K562 (cell line): ENCODE data around the gene CUTA. TPM values are rescaled to one million over a fixed set of nuclear protein-coding genes. Genes with fewer than 3 reads are reported as not detected.
A peak's percentile ranks its signal among the peaks of the same experiment; 100 is the strongest.

Experiments used
- ARHGAP35 ChIP-seq: fragments of 450-650 bp; IDR thresholded peaks from 2 replicates; pipeline ENCODE4 v1.6.1; 2018; ENCODE audit not compliant: partially characterized antibody
- ARNT ChIP-seq, 2 experiments: fragments of 450-650 bp; IDR thresholded peaks; 2 replicates each; pipeline ENCODE4 v1.6.1; 2016; ENCODE audit warnings: mild to moderate bottlenecking in 1 of 2
- CBX5 ChIP-seq: IDR thresholded peaks from 2 replicates; pipeline ENCODE4 v1.6.1; 2014; ENCODE audit warnings: low read depth, borderline replicate concordance
- CEBPB ChIP-seq: fragments of 450-650 bp; IDR thresholded peaks from 2 replicates; pipeline ENCODE4 v1.6.1; 2016; ENCODE audit warnings: missing genetic modification characterization, missing compliant biosample characterization
- CXXC5 ChIP-seq: fragments of 250-450 bp; sonication (Bioruptor Pico); IDR thresholded peaks from 2 replicates; pipeline ENCODE4 v1.8.0; 2022; ENCODE audit warnings: inconsistent platforms, mild to moderate bottlenecking, moderate library complexity
- FOXK2 ChIP-seq, 2 experiments: fragments of 450-650 bp; IDR thresholded peaks in 1 of 2; conservative IDR thresholded peaks in 1 of 2; 2 replicates each; pipeline ENCODE4 v1.6.1; 2016; ENCODE audit warnings: low read depth in 2 of 2, mild to moderate bottlenecking in 1 of 2
- GMEB1 ChIP-seq: fragments of 250-450 bp; sonication (Bioruptor Pico); IDR thresholded peaks from 2 replicates; pipeline ENCODE4 v1.4.0; 2020; ENCODE audit warnings: mild to moderate bottlenecking
- HBP1 ChIP-seq: fragments of 450-650 bp; formaldehyde crosslinking; IDR thresholded peaks from 2 replicates; pipeline ENCODE4 v1.4.0; 2022; ENCODE audit warnings: missing genetic modification characterization
- JUND ChIP-seq, 2 experiments: IDR thresholded peaks; 2 replicates in 1 of 2; 3 replicates in 1 of 2; pipeline ENCODE4 v1.6.1; 2011; ENCODE audit warnings: borderline replicate concordance in 2 of 2, low read depth in 2 of 2, low read length in 2 of 2, improper control_type of control experiment in 1 of 2, missing biosample characterization in 1 of 2, missing genetic modification characterization in 1 of 2, missing genetic modification reagents in 1 of 2
- MAFK ChIP-seq: IDR thresholded peaks from 2 replicates; pipeline ENCODE4 v1.6.1; 2011; ENCODE audit warnings: low read length, improper control_type of control experiment
- MYNN ChIP-seq, 2 experiments: sonication (generic); formaldehyde crosslinking in 1 of 2; IDR thresholded peaks; 2 replicates each; pipeline versions ENCODE4 v1.5.0 to v1.6.1; 2016 to 2020; ENCODE audit warnings: antibody characterized with exemption in 1 of 2, missing genetic modification reagents in 1 of 2
- NCOA1 ChIP-seq: fragments of 450-650 bp; IDR thresholded peaks from 2 replicates; pipeline ENCODE4 v1.6.1; 2016; ENCODE audit warnings: low read depth
- NFXL1 ChIP-seq: fragments of 450-650 bp; formaldehyde crosslinking; IDR thresholded peaks from 2 replicates; pipeline ENCODE4 v1.4.0; 2021; ENCODE audit warnings: mild to moderate bottlenecking
- RAD51 ChIP-seq: fragments of 450-650 bp; IDR thresholded peaks from 2 replicates; pipeline ENCODE4 v1.7.1; 2016; ENCODE audit warnings: low read depth, mild to moderate bottlenecking, borderline replicate concordance
- SMAD4 ChIP-seq: fragments of 250-450 bp; sonication (Bioruptor Pico); conservative IDR thresholded peaks from 2 replicates; pipeline ENCODE4 v1.8.0; 2021; ENCODE audit warnings: inconsistent platforms, mild to moderate bottlenecking, moderate library complexity
- TCF3 ChIP-seq: sonication (generic); formaldehyde crosslinking; IDR thresholded peaks from 2 replicates; pipeline ENCODE4 v1.4.0; 2020; ENCODE audit warnings: mild to moderate bottlenecking, missing genetic modification reagents
- ZBTB2 ChIP-seq: fragments of 450-650 bp; IDR thresholded peaks from 2 replicates; pipeline ENCODE4 v1.6.1; 2016; ENCODE audit warnings: antibody characterized with exemption
- ZNF133 ChIP-seq: fragments of 250-450 bp; sonication (Bioruptor Pico); IDR thresholded peaks from 2 replicates; pipeline ENCODE4 v1.4.0; 2020; ENCODE audit warnings: mild to moderate bottlenecking
- ZNF197 ChIP-seq: fragments of 200-800 bp; sonication (Bioruptor generic); IDR thresholded peaks from 2 replicates; pipeline ENCODE4 v1.6.1; 2016; ENCODE audit warnings: low read depth, missing genetic modification characterization, missing compliant biosample characterization
- ZNF431 ChIP-seq: sonication (generic); formaldehyde crosslinking; IDR thresholded peaks from 2 replicates; pipeline ENCODE4 v1.8.0; 2022; ENCODE audit warnings: mild to moderate bottlenecking, missing genetic modification reagents
- polyA plus RNA-seq, 8 experiments: library from polyadenylated mRNA; depleted of rRNA in 4 of 8; stranded (reverse) in 5 of 8; unstranded in 3 of 8; fragments of >200 nt; fragmentation: Nextera tagmentation in 2 of 8; fragmentation: Illumina TruSeq in 1 of 8; extraction: Ambion mirVana in 2 of 8; extraction: Trizol in 1 of 8; gene quantifications; 2 replicates each; pipeline versions ENCODE4 v1.2.1 to v1.2.3, GENCODE V29; 2011 to 2014; ENCODE audit warnings: inconsistent platforms in 1 of 8, missing spikeins in 1 of 8
- total RNA-seq, 7 experiments: library from RNA; depleted of rRNA in 6 of 7; stranded (reverse); fragments of >200 nt in 6 of 7; fragmentation: Illumina TruSeq in 2 of 7; extraction: Trizol in 2 of 7; gene quantifications; 2 replicates each; pipeline versions ENCODE4 v1.2.1 to v1.2.3, GENCODE V29; 2011 to 2021; ENCODE audit warnings: low replicate concordance in 1 of 7
- TF ChIP-seq, protein P1 (sequence below): fragments of 250-450 bp; sonication (Bioruptor Pico); IDR thresholded peaks from 2 replicates; pipeline ENCODE4 v1.8.0; 2022; ENCODE audit warnings: inconsistent platforms

Gene CUTA
- total and polyA plus RNA-seq, 9 of the 15 experiments (the other 6 are each of a cell fraction or from before 2014, with no cell fraction given), result 166 to 682 (median 310) TPM

DNA sequence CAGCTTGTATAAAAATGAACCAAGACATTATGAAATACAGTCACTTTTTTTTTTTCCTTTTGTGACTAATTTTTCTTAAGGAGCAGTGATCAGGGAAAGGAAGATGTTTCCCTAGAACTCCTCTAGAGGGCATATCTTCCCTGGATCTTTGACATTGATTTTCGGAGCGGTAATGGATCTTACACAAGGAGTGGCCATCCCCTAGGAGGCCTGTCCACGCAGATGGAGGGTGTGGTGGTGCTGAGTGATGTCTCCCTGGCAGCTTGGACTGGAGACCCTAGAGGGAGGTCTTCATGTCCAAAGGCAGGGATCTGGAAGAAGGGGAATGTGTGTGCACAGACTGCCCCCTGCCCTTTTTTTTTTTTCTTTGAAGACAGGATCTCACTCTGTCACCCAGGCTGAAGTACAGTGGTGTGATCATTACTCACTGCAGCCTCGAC lies 33.3 kb downstream of the CUTA start (continued):
- TF ChIP-seq SMAD4 (CRISPR knock-in tag), result 0 out of 2 replicates have a peak, but pooled peaks have one; percentile 33
- no peak for TF ChIP-seq CBX5
- TF ChIP-seq ZNF197 (CRISPR knock-in tag), result no peak
- no peak for TF ChIP-seq TCF3 (CRISPR knock-in tag)
- no peak for TF ChIP-seq MAFK
- TF ChIP-seq ZNF431 (CRISPR knock-in tag), result no peak
- no peak for TF ChIP-seq ZBTB2
- no peak for TF ChIP-seq ARHGAP35
- TF ChIP-seq GMEB1 (CRISPR knock-in tag), result no peak
- TF ChIP-seq CXXC5 (CRISPR knock-in tag), result peak; percentile 52
- no peak for TF ChIP-seq HBP1 (CRISPR knock-in tag)
- TF ChIP-seq MYNN (IDR thresholded peaks at IDR 0.05), result no peak
- no peak for TF ChIP-seq MYNN (CRISPR knock-in tag; IDR thresholded peaks at IDR 0.05)
- TF ChIP-seq FOXK2 (conservative IDR thresholded peaks at IDR 0.05 in 1 of 2, IDR thresholded peaks at IDR 0.05 in 1 of 2; ENCODE audit: low read depth in 2 of 2), result 0 out of 4 replicates have a peak, but pooled peaks of 1 of the 2 experiments have one; percentile 15
- TF ChIP-seq ARNT (IDR thresholded peaks at IDR 0.05), result 0 out of 4 replicates have a peak, but pooled peaks of 1 of the 2 experiments have one; percentile 36
- no peak for TF ChIP-seq NFXL1
- TF ChIP-seq, protein P1, sequence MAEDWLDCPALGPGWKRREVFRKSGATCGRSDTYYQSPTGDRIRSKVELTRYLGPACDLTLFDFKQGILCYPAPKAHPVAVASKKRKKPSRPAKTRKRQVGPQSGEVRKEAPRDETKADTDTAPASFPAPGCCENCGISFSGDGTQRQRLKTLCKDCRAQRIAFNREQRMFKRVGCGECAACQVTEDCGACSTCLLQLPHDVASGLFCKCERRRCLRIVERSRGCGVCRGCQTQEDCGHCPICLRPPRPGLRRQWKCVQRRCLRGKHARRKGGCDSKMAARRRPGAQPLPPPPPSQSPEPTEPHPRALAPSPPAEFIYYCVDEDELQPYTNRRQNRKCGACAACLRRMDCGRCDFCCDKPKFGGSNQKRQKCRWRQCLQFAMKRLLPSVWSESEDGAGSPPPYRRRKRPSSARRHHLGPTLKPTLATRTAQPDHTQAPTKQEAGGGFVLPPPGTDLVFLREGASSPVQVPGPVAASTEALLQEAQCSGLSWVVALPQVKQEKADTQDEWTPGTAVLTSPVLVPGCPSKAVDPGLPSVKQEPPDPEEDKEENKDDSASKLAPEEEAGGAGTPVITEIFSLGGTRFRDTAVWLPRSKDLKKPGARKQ, result no peak
- no peak for TF ChIP-seq CEBPB (tag)
- TF ChIP-seq ZNF133 (CRISPR knock-in tag), result no peak
- TF ChIP-seq RAD51, result no peak
- no peak for TF ChIP-seq JUND (IDR thresholded peaks at IDR 0.05; ENCODE audit: borderline replicate concordance, low read depth, low read length)
- no peak for TF ChIP-seq JUND (tag; IDR thresholded peaks at IDR 0.05; ENCODE audit: borderline replicate concordance, low read depth, low read length)
- no peak for TF ChIP-seq NCOA1
